HG03196 (cell line): Measurements from ENCODE around the gene VAMP1.
"Not testable (repeated sequence)": the region's sequence is repeated elsewhere in the genome, so short reads cannot be mapped to it uniquely, and the experiment has no call there.

Experiments
- ATAC-seq: cut with Tn5 transposase; IDR thresholded peaks from one replicate; pipeline ENCODE4 v1.9.1; 2021; ENCODE audit not compliant: unreplicated experiment

VAMP1 gene

GRCh38 chr12:6451348-6452244 lies 18.9 kb downstream of the VAMP1 start, which contains the start of gene TAPBPL:
TAPBPL (plus strand) TSS chr12:6452042; CDS start chr12:6452249, 207 bp downstream.
- ATAC-seq: peak; percentile 60

GRCh38 chr12:6450869-6451347 lies 19.6 kb downstream of the VAMP1 start:
- no peak for ATAC-seq

GRCh38 chr12:6450091-6450868 lies 20.2 kb downstream of the VAMP1 start:
- no peak for ATAC-seq

GRCh38 chr12:6444704-6445688 lies 25.5 kb downstream of the VAMP1 start, which contains the start of gene CD27:
CD27 (plus strand) TSS chr12:6444955; CDS start chr12:6445096, 141 bp downstream.
- ATAC-seq: no peak

- ATAC-seq: no peak
Observed at GRCh38 chr12:6444031-6444430, 26.4 kb downstream of the VAMP1 start.

DNA sequence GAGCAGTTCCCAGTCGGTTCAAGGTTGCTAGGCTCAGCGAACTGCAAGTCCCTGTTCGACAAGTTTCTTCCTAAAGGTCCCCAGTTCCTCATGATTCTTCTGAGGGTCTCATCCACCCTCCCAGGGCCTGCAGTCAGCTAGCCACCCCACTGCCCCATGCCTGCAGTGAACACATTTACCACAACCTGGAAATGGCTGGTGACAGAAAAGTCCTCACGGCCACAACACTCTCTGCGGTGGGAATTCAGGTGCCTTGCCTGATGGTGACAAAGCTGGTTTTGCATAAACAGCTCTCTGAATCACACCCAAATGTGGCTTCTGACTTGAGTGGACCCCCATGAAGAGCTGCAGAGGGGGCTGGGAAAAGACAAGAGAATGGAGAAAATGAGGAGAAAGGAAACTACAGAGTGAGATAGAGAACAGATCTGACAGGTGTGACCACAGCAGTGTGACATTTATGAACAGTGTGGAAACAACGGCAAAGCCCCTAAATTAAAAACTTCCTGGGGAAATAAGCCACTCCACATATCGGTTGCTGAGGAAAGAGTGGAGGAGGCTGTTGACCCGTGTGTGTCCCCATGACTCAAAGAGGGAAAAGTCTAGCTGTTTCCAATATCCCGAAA lies 27.0 kb downstream of the VAMP1 start:
- no peak for ATAC-seq

DNA sequence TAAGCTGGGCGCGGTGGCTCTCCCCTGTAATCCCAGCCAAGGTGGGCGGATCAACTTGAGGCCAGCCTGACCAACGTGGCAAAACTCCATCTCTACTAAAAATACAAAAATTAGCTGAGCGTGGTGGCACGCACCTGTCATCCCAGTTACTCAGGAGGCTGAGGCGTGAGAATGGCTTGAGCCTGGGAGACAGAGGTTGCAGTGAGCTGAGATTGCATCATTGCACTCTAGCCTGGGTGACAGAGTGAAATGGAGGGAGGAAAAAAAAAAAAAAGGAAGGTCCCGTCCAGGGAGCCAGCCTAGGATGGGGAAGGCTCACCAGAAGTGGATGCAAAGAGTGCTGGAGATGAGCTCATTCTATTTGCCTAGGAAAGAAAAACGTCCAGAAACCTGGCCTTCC lies 27.6 kb downstream of the VAMP1 start:
- ATAC-seq: no peak

- no peak for ATAC-seq
Observed at GRCh38 chr12:6440391-6440790, 30.1 kb downstream of the VAMP1 start.

GRCh38 chr12:6438345-6438744 lies 32.1 kb downstream of the VAMP1 start:
- no peak for ATAC-seq

DNA sequence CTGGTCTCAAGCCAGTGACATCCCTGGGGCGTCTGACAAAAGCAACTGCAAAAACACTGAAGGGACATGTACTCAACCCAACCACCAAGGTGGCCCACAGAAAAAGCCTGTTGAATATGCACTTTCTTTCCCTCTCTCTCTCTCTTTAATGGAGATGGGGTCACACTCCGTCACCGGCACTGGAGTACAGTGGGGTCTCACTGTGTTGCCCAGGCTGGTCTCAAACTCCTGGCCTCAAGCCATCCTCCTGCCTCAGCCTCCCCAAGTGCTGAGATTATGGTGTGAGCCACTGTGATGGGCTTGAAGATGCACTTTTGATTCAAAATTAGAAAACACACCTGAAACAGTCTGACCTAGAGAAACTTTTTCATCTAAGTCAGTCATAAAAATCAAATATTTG lies 32.9 kb downstream of the VAMP1 start:
- ATAC-seq: no peak

- no peak for ATAC-seq
Observed at GRCh38 chr12:6435961-6436715, 34.3 kb downstream of the VAMP1 start.

- no peak for ATAC-seq
Observed at GRCh38 chr12:6434205-6435140, 36.0 kb downstream of the VAMP1 start.

DNA sequence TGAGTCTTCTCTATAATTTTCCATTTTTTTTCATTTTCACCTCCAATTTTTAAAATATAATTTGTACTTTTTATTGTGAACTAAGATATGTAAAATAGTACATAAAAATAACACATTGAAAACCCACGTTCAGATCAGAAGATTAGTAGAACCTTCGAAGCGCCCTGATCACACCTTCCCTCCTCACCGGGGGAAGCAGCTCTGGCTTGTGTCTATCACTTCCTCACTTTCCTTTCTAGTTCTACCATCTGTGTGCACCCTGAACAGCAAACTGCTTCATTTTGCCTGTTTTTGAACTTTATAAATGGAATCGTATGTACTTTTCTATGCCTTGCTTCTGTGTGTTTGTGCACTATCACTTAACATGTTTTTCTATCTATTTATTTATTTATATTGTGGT lies 37.5 kb downstream of the VAMP1 start:
- ATAC-seq: no peak

DNA sequence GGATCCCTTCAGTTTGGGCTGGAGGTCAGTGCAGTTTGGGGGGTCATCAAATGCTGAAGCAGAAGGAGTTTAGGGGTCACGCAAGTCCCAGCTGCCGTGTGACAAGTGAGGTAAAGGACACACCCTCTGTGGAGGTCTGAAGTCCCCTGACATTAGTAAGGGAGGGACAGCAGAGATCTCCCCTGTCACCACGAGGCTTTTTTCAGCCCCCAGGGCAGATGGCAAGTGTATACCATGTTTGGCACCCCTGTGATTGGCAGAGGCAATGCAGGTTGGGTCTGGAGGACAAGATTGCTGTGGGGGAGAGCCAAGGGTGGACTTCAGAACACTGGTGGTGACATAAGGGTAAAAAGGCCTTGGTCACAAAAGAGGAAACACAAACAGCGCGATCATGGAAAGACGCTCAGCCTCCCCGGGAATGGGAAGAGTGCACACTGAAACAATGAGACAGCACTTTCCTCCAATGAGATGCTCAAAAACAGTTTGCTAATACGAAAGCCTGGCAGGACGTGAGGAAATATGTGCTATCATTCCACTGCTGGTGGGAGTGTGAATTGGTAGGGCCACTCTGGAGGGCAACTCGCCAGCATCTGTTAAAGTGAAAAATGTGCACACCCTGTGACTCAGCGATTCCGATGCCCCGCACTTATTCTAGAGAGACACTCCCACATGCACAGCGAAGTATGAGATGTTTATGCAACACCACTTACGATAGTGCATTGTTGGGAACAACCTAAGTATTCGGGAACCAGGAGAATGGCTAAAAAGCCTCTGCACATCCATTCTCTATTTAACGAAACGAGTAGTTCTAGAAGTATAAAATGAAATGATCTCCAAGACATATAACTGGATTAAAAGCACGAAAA lies 40.1 kb downstream of the VAMP1 start:
- ATAC-seq: no peak

- no peak for ATAC-seq
Observed at GRCh38 chr12:6428326-6428725, 42.2 kb downstream of the VAMP1 start.

GRCh38 chr12:6427796-6428195 lies 42.7 kb downstream of the VAMP1 start:
- ATAC-seq: not testable (repeated sequence)
